Hepatocyte (in vitro differentiated cells): ENCODE measurements around the gene WDR17. TPM values are rescaled to one million over a fixed set of nuclear protein-coding genes. Genes with fewer than 3 reads are reported as not detected.
A peak's percentile ranks its signal among the peaks of the same experiment; 100 is the strongest.

Experiments
- DNase-seq: peaks from one replicate; pipeline ENCODE4 v3.0.0-alpha.2; 2016; ENCODE audit warnings: low spot score
- H2AFZ ChIP-seq: fragments of 200-600 bp; sonication (generic); 2 replicates; pipeline ENCODE4 v1.6.0; 2016; ENCODE audit warnings: antibody characterized with exemption, mild to moderate bottlenecking
- H3K27ac ChIP-seq: fragments of 200-600 bp; sonication (generic); 2 replicates; pipeline ENCODE4 v1.5.1; 2016; ENCODE audit warnings: mild to moderate bottlenecking
- H3K27me3 ChIP-seq: fragments of 200-600 bp; sonication (generic); 2 replicates; pipeline ENCODE4 v1.6.1; 2016
- H3K36me3 ChIP-seq: fragments of 200-600 bp; sonication (generic); replicated peaks from 2 replicates; pipeline ENCODE4 v1.5.1; 2016; ENCODE audit warnings: low read depth; ENCODE audit not compliant: insufficient read depth
- H3K4me1 ChIP-seq: fragments of 200-600 bp; sonication (generic); 2 replicates; pipeline ENCODE4 v1.5.1; 2016; ENCODE audit warnings: mild to moderate bottlenecking, moderate library complexity; ENCODE audit not compliant: insufficient read depth
- H3K4me2 ChIP-seq: fragments of 200-600 bp; sonication (generic); 2 replicates; pipeline ENCODE4 v1.6.0; 2016
- H3K4me3 ChIP-seq: fragments of 200-600 bp; sonication (generic); 2 replicates; pipeline ENCODE4 v1.5.1; 2016; ENCODE audit warnings: mild to moderate bottlenecking
- H3K79me2 ChIP-seq: fragments of 200-600 bp; sonication (generic); 2 replicates; pipeline ENCODE4 v1.6.0; 2017; ENCODE audit warnings: mild to moderate bottlenecking
- H3K9me2 ChIP-seq: fragments of 200-600 bp; sonication (generic); replicated peaks from 2 replicates; pipeline ENCODE4 v1.6.0; 2017; ENCODE audit warnings: mild to moderate bottlenecking; ENCODE audit not compliant: insufficient read depth
- H3K9me3 ChIP-seq: fragments of 200-600 bp; sonication (generic); 2 replicates; pipeline ENCODE4 v1.5.1; 2016; ENCODE audit warnings: low read depth, mild to moderate bottlenecking
- H4K20me1 ChIP-seq: fragments of 200-600 bp; sonication (generic); 2 replicates; pipeline ENCODE4 v1.6.0; 2016; ENCODE audit warnings: mild to moderate bottlenecking; ENCODE audit not compliant: insufficient read depth, poor library complexity, severe bottlenecking
- CTCF ChIP-seq: fragments of 200-600 bp; sonication (generic); IDR thresholded peaks from 2 replicates; pipeline ENCODE4 v1.5.1; 2016; ENCODE audit warnings: antibody characterized with exemption, mild to moderate bottlenecking; ENCODE audit not compliant: poor library complexity
- EZH2 ChIP-seq: fragments of 200-600 bp; sonication (generic); IDR thresholded peaks from 2 replicates; pipeline ENCODE4 v1.6.1; 2016; ENCODE audit warnings: antibody characterized with exemption, mild to moderate bottlenecking, borderline replicate concordance
- EZH2phosphoT487 ChIP-seq: fragments of 200-600 bp; sonication (generic); IDR thresholded peaks from one replicate; pipeline ENCODE4 v1.6.1; 2018; ENCODE audit warnings: antibody characterized with exemption, mild to moderate bottlenecking, low read depth, moderate library complexity; ENCODE audit not compliant: unreplicated experiment, severe bottlenecking
- WGBS: methylation state at CpG from one replicate; pipeline ENCODE4 v1.1.6; 2016; ENCODE audit warnings: low lambda C conversion rate; ENCODE audit errors: missing lambda C conversion rate; 5-methylcytosine and 5-hydroxymethylcytosine counted together
- polyA plus RNA-seq: library from polyadenylated mRNA; unstranded; fragments of >200 nt; fragmentation: Nextera tagmentation; extraction: Ambion mirVana; gene quantifications from 2 replicates; pipeline ENCODE4 v1.2.1, GENCODE V29; 2016
- total RNA-seq: library from RNA; depleted of rRNA; stranded (reverse); fragments of >200 nt; gene quantifications from 2 replicates; pipeline ENCODE4 v1.2.3, GENCODE V29; 2014

The WDR17 gene
- total and polyA plus RNA-seq, 2 experiments from 2014 or later = 0.63 to 1.1 TPM

- H3K36me3 ChIP-seq = no peaks in the 10 kb centered on the region
- H3K9me2 ChIP-seq = no peaks in the 10 kb centered on the region
- WGBS = 60% methylated on average over 6 of the region's 6 CpGs
- TF ChIP-seq EZH2 (no peak), CTCF (no peak), EZH2phosphoT487 (no peak)
- no peak overlapping the region for H2AFZ ChIP-seq
- H3K9me3 ChIP-seq = no peaks in the 10 kb centered on the region
- H3K4me2 ChIP-seq = no peak overlapping the region
- no peaks in the 10 kb centered on the region for H4K20me1 ChIP-seq
- H3K4me3 ChIP-seq = no peak overlapping the region
- no peaks in the 10 kb centered on the region for H3K79me2 ChIP-seq
- H3K4me1 ChIP-seq = no peaks in the 10 kb centered on the region
- H3K27ac ChIP-seq = no peak overlapping the region
- H3K27me3 ChIP-seq = no peaks in the 10 kb centered on the region
- DNase-seq = no peak
These were observed 121.2 kb downstream of the WDR17 start for GRCh38 chr4:176186671-176187395.

GRCh38 chr4:176187624-176188023, 122.0 kb downstream of the WDR17 start:
- H2AFZ ChIP-seq = no peak overlapping the region
- DNase-seq = peak; percentile 30
- no peaks in the 10 kb centered on the region for H4K20me1 ChIP-seq
- WGBS = 57% methylated on average over 2 of the region's 2 CpGs
- H3K27me3 ChIP-seq = no peaks in the 10 kb centered on the region
- no peak overlapping the region for H3K4me2 ChIP-seq
- no peaks in the 10 kb centered on the region for H3K9me3 ChIP-seq
- H3K79me2 ChIP-seq = no peaks in the 10 kb centered on the region
- no peak overlapping the region for H3K27ac ChIP-seq
- no peaks in the 10 kb centered on the region for H3K36me3 ChIP-seq
- H3K4me3 ChIP-seq = no peak overlapping the region
- TF ChIP-seq CTCF (no peak), EZH2 (no peak), EZH2phosphoT487 (no peak)
- no peaks in the 10 kb centered on the region for H3K9me2 ChIP-seq
- no peaks in the 10 kb centered on the region for H3K4me1 ChIP-seq

- Histone ChIP-seq H2AFZ (no peak overlapping the region), H3K4me2 (no peak overlapping the region), H3K9me2 (no peaks in the 10 kb centered on the region), H4K20me1 (no peaks in the 10 kb centered on the region), H3K9me3 (no peaks in the 10 kb centered on the region), H3K27me3 (no peaks in the 10 kb centered on the region), H3K79me2 (no peaks in the 10 kb centered on the region), H3K27ac (no peak overlapping the region), H3K36me3 (no peaks in the 10 kb centered on the region), H3K4me1 (no peaks in the 10 kb centered on the region), H3K4me3 (no peak overlapping the region)
- TF ChIP-seq CTCF (no peak), EZH2 (no peak), EZH2phosphoT487 (no peak)
- DNase-seq = no peak
These were observed 123.0 kb downstream of the WDR17 start for GRCh38 chr4:176188654-176189053.
